Measurements from ENCODE around the gene SLC4A5.

Gene SLC4A5

GRCh38 chr2:74281141-74281975, 61.9 kb downstream of the SLC4A5 start:
- TF ChIP-seq CTCF (conservative IDR thresholded peaks at IDR 0.05) (no peak), ZFX (IDR thresholded peaks at IDR 0.05) (no peak)
- no peak overlapping the region for H3K27ac ChIP-seq

- H3K27ac ChIP-seq: no peak overlapping the region
- TF ChIP-seq ZFX (IDR thresholded peaks at IDR 0.05) (no peak), CTCF (conservative IDR thresholded peaks at IDR 0.05) (no peak)
Measured at GRCh38 chr2:74278694-74279093, 64.5 kb downstream of the SLC4A5 start.

DNA sequence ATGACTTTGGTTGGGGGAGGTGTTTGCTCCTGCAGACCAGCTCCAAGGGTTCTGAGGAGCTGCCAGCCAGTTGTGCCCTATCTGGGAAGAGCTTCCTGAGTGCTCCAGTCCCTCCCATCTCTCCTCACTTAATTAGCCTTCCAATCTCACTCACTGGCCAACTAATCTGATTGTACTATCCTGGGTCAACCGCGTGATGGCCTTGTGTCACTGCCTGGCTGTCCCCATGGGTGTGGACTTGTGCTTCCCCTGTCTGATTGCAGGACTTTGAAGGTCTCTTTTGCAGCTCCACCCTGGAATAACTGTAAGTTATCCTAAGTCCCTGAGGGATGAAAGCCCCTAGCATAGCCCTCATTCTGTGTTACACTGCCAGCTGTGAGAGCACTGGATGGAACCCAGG, 65.0 kb downstream of the SLC4A5 start:
- no peak for TF ChIP-seq ZFX (IDR thresholded peaks at IDR 0.05)
- no peak for TF ChIP-seq CTCF (conservative IDR thresholded peaks at IDR 0.05)
- no peak overlapping the region for H3K27ac ChIP-seq

GRCh38 chr2:74275228-74275627, 68.0 kb downstream of the SLC4A5 start:
- TF ChIP-seq ZFX (IDR thresholded peaks at IDR 0.05) (no peak), CTCF (conservative IDR thresholded peaks at IDR 0.05) (no peak)
- no peak overlapping the region for H3K27ac ChIP-seq

DNA sequence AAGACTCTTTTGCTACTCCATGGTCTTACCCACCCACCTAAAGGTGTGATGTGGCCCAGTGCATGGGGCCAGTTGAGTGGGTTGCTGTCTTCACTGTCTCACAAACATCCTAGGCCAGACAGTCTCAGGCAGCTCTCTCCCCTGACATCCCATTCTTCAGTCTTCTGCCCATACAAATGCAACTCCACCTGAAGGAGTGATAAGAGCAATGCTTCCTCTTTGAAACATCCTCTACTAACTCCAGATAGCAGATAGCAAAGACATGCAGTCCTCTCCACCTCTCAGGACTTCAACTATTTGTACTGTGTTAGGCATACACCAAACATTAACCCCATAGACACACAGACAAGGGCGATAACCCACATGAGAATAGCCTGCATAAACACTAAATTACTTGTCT, 73.5 kb downstream of the SLC4A5 start:
- TF ChIP-seq CTCF (conservative IDR thresholded peaks at IDR 0.05) (no peak), ZFX (IDR thresholded peaks at IDR 0.05) (no peak)
- H3K27ac ChIP-seq: no peak overlapping the region

- TF ChIP-seq ZFX (IDR thresholded peaks at IDR 0.05): no peak
- TF ChIP-seq CTCF (conservative IDR thresholded peaks at IDR 0.05): peak; percentile 57
- no peak overlapping the region for H3K27ac ChIP-seq
Measured at GRCh38 chr2:74267068-74267467, 76.1 kb downstream of the SLC4A5 start.

DNA sequence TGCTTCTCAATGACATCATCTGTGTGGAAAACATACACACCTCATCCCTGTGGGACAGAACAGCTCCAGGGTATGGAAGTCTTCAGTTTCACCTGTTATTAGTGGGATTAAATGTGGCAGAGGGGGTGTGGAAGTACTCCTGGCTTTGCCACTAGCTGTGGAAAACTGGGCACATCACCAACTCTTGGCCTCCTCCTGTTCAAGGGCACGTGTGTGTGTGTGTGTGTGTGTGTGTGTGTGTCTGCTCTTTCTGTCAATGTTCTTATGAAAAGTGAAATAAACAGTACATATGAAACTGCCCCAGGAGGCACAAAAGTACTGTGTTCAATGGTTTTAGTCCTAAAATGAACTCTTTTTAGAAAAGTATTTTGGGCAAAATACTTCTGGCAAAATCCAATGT, 78.9 kb downstream of the SLC4A5 start:
- H3K27ac ChIP-seq: no peak overlapping the region
- no peak for TF ChIP-seq ZFX (IDR thresholded peaks at IDR 0.05)
- TF ChIP-seq CTCF (conservative IDR thresholded peaks at IDR 0.05): no peak
